ENCODE results near the gene PPP1R26.

The PPP1R26 gene

DNA sequence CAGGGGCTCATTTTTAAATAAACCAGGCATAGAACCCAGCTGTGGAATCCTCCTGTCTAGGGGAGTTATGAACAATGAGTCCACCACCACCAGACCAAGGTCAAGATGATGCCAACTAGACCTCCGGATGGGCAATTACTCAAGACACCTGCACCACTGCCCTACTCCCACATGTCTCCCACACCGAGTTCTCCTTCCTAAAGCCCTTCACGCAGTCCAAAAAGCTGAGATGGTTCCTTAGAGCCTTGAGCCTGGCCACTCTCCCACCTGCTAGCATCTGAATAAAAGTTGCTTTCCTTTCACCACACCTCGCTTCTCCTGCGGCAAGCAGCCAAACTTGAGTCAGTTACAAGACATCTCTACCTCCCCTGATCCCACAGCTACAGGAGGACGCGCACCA, 15.4 kb upstream of the PPP1R26 start:
- no peaks in the 10 kb centered on the region for H3K9me3 ChIP-seq (ENCODE audit: insufficient read depth, low read length, severe bottlenecking)
- H3K27ac ChIP-seq (ENCODE audit: low read length): no peak overlapping the region
- no peak overlapping the region for H3K9ac ChIP-seq (ENCODE audit: low read depth, low read length)
- no peaks in the 10 kb centered on the region for H3K4me1 ChIP-seq (ENCODE audit: insufficient read depth, low read length)
- H4K20me1 ChIP-seq (ENCODE audit: insufficient read depth, low read length): no peaks in the 10 kb centered on the region
- no peak overlapping the region for H3K4me2 ChIP-seq (ENCODE audit: insufficient read depth, low read length)
- no peaks in the 10 kb centered on the region for H3K36me3 ChIP-seq (ENCODE audit: insufficient read depth, low read length)
- TF ChIP-seq EZH2 (IDR thresholded peaks at IDR 0.05; ENCODE audit: borderline replicate concordance, low read depth, low read length, severe bottlenecking) (no peak), CTCF (IDR thresholded peaks at IDR 0.05; ENCODE audit: borderline replicate concordance, extremely low read depth, low read length, poor library complexity, severe bottlenecking) (no peak)
- ATAC-seq (ENCODE audit: insufficient read depth, low read depth) (no peak), DNase-seq (no peak)
- no peak overlapping the region for H3K4me3 ChIP-seq (ENCODE audit: low read depth in 1 of 2, low read length in 2 of 2)
- H2AFZ ChIP-seq (ENCODE audit: low read depth, low read length): no peak overlapping the region
- no peaks in the 10 kb centered on the region for H3K27me3 ChIP-seq (ENCODE audit: insufficient read depth, low read length, poor library complexity)
- H3K79me2 ChIP-seq (ENCODE audit: insufficient read depth, low read length): no peaks in the 10 kb centered on the region

DNA sequence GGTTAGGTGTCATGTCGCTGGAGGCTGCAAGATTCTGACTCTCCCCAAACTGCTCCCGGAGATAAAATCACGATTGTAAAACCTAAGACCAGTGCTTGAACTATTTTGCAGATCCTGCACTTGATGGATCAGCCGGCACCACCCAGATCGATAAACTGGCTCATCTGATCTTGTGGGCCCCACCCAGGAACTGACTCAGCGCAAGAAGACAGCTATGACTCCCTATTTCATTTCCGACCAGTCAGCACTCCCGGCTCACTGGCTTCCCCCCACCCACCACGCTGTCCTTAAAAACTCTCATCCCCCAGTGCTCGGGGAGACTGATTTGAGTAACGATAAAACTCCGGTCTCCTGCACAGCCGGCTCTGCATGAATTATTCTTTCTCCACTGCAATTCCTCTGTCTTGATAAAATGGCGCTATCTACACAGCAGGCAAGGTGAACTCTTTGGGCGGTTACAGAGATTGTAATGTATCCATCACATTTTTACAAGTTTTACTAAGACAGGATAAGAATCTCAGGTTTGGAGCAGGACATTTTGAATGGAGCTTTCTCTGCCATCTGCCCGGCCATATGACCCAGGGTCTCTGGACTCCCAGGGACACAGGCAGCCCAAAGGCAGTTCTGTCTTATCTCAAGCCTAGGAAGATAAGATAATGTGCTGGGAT, 10.6 kb upstream of the PPP1R26 start:
- Histone ChIP-seq H3K9me3 (ENCODE audit: insufficient read depth, low read length, severe bottlenecking) (no peaks in the 10 kb centered on the region), H3K79me2 (ENCODE audit: insufficient read depth, low read length) (no peaks in the 10 kb centered on the region), H3K4me3 (ENCODE audit: low read depth in 1 of 2, low read length in 2 of 2) (no peak overlapping the region), H3K4me1 (ENCODE audit: insufficient read depth, low read length) (no peaks in the 10 kb centered on the region), H4K20me1 (ENCODE audit: insufficient read depth, low read length) (no peaks in the 10 kb centered on the region), H2AFZ (ENCODE audit: low read depth, low read length) (no peak overlapping the region; the same call in 1 of the 2 replicates), H3K4me2 (ENCODE audit: insufficient read depth, low read length) (no peak overlapping the region), H3K27me3 (ENCODE audit: insufficient read depth, low read length, poor library complexity) (no peaks in the 10 kb centered on the region), H3K9ac (ENCODE audit: low read depth, low read length) (no peak overlapping the region), H3K27ac (ENCODE audit: low read length) (no peak overlapping the region), H3K36me3 (ENCODE audit: insufficient read depth, low read length) (no peaks in the 10 kb centered on the region)
- no peak for TF ChIP-seq EZH2 (IDR thresholded peaks at IDR 0.05; ENCODE audit: borderline replicate concordance, low read depth, low read length, severe bottlenecking)
- TF ChIP-seq CTCF (IDR thresholded peaks at IDR 0.05; ENCODE audit: borderline replicate concordance, extremely low read depth, low read length, poor library complexity, severe bottlenecking): no peak
- ATAC-seq (ENCODE audit: insufficient read depth, low read depth) (no peak), DNase-seq (no peak)

GRCh38 chr9:135471791-135472640, 7.6 kb upstream of the PPP1R26 start:
- Histone ChIP-seq H3K27me3 (ENCODE audit: insufficient read depth, low read length, poor library complexity) (no peaks in the 10 kb centered on the region), H3K9me3 (ENCODE audit: insufficient read depth, low read length, severe bottlenecking) (no peaks in the 10 kb centered on the region), H3K4me3 (ENCODE audit: low read depth in 1 of 2, low read length in 2 of 2) (no peak overlapping the region), H3K4me2 (ENCODE audit: insufficient read depth, low read length) (no peak overlapping the region), H3K9ac (ENCODE audit: low read depth, low read length) (no peak overlapping the region), H4K20me1 (ENCODE audit: insufficient read depth, low read length) (no peaks in the 10 kb centered on the region), H2AFZ (ENCODE audit: low read depth, low read length) (no peak overlapping the region), H3K27ac (ENCODE audit: low read length) (no peak overlapping the region), H3K36me3 (ENCODE audit: insufficient read depth, low read length) (no peaks in the 10 kb centered on the region), H3K79me2 (ENCODE audit: insufficient read depth, low read length) (no peaks in the 10 kb centered on the region), H3K4me1 (ENCODE audit: insufficient read depth, low read length) (no peaks in the 10 kb centered on the region)
- TF ChIP-seq CTCF (IDR thresholded peaks at IDR 0.05; ENCODE audit: borderline replicate concordance, extremely low read depth, low read length, poor library complexity, severe bottlenecking) (no peak), EZH2 (IDR thresholded peaks at IDR 0.05; ENCODE audit: borderline replicate concordance, low read depth, low read length, severe bottlenecking) (no peak)
- DNase-seq: no peak
- no peak for ATAC-seq (ENCODE audit: insufficient read depth, low read depth)
